K562 treated with DMSO at 1 percent for 4 hours (cell line): ENCODE results near the gene STRAP. TPM values are rescaled to one million over a fixed set of nuclear protein-coding genes. Genes with fewer than 3 reads are reported as not detected.

Source experiments
- total RNA-seq: library from RNA; unstranded; fragments of 300-600 nt; gene quantifications from 2 replicates; pipeline ENCODE4 v1.2.3, GENCODE V29; 2022; ENCODE audit not compliant: insufficient read depth

The STRAP gene, protein sequence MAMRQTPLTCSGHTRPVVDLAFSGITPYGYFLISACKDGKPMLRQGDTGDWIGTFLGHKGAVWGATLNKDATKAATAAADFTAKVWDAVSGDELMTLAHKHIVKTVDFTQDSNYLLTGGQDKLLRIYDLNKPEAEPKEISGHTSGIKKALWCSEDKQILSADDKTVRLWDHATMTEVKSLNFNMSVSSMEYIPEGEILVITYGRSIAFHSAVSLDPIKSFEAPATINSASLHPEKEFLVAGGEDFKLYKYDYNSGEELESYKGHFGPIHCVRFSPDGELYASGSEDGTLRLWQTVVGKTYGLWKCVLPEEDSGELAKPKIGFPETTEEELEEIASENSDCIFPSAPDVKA
- total RNA-seq, result 45.6 and 46.5 TPM in 2 replicates

DNA sequence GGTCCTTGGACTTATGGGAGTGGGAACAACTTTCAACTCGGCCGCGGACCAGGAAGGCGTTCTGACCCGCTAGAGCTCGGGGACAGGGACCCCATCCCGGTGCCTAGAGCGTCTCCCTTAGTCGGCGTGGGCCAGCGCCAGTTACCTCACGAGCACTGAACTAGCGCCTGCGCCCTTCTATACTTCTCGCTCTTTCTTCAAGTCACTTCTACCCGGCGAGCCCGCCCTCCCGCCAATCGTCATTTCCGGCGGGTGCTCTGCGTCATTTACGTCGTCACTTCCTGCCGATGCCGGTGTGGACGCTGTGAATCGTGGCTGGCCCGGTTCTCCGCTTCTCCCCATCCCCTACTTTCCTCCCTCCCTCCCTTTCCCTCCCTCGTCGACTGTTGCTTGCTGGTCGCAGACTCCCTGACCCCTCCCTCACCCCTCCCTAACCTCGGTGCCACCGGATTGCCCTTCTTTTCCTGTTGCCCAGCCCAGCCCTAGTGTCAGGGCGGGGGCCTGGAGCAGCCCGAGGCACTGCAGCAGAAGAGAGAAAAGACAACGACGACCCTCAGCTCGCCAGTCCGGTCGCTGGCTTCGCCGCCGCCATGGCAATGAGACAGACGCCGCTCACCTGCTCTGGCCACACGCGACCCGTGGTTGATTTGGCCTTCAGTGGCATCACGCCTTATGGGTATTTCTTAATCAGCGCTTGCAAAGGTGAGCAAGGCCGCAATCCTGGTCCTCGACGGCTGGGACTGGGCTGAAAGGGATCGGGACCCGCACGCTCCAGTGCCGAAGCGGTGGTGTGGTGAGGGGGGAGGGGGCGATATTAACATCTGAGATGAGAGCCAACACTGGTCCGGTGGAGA, at the start of gene STRAP:
TSS of gene STRAP (plus strand) at position 270 of the 854 bp plus-strand sequence. CDS start at position 591, 321 bp downstream.

DNA sequence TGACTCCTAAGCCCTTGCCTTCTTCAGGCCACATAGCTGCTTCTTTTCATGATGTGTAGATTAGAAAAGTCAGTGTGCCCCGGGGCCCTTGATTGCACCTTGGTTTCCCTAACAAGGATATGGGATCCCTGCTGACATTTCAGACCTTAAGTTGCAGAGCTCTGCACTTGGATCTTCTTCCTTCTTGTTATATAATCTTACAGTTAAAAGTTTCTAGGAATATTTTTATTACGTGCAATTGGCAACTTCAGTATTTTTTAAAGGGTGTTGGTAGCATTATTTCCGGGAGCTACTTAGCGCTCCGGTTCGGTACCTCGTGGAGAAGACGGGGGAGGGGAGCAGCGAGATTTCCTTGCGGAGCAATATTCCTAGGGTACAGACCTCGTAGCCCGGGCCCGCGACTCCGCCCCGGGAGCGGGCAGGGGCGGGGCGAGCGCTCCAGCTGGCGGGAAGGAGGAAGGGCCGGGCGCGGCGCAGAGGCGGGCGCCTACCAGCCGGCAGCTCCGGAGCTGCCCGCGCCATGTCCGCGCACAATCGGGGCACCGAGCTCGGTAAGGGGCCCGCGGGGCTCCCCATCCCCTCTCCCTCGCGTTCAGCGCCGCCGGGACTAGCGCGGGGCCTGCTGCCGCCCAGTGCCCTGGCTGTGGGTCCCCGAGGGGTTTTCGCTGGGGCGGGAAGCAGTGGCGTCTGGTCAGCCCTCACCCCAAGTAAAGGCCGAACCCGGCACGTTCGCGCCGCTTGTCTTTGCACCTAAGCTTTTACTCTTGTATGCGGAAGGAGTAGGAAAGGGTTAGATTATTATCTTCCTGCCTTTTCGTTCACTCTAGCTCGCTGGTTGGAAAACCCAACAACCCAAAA, 28.9 kb downstream of the STRAP start, which contains the start of gene DERA:
TSS of gene DERA (plus strand) at position 469 of the 858 bp plus-strand sequence. CDS start at position 521, 52 bp downstream.

Other genes starting within 250 kb of the STRAP start
- gene EPS8, start 93.0 kb upstream of the STRAP start, total RNA-seq, result not detected in 2 replicates
- 8.2 and 10.0 TPM in 2 replicates for gene DERA, start 28.9 kb downstream of the STRAP start, total RNA-seq